Esophagus muscularis mucosa (tissue), 4 donors: Measurements from ENCODE around the gene GPR18. TPM values are rescaled to one million over a fixed set of nuclear protein-coding genes. Genes with fewer than 3 reads are reported as not detected.

ENCODE experiments used
- DNase-seq: peaks from one replicate; pipeline ENCODE4 v3.0.0-alpha.2; 2017; ENCODE audit errors: extremely low spot score
- H3K27ac ChIP-seq, 4 donors: fragments of 200-600 bp; sonication (generic); replicated peaks in 1 of 4; 1 replicate in 3 of 4; 2 replicates in 1 of 4; pipeline ENCODE4 v1.5.1; 2016 to 2019; ENCODE audit warnings: mild to moderate bottlenecking in 1 of 4
- H3K27me3 ChIP-seq, 4 donors: fragments of 200-600 bp; sonication (generic); one replicate each; pipeline versions ENCODE4 v1.5.1 to v1.6.0; 2016 to 2019
- H3K36me3 ChIP-seq, 4 donors: fragments of 200-600 bp; sonication (generic); one replicate each; pipeline ENCODE4 v1.5.1; 2016 to 2019
- H3K4me1 ChIP-seq, 4 donors: fragments of 200-600 bp; sonication (generic); one replicate each; pipeline ENCODE4 v1.5.1; 2016 to 2019
- H3K4me3 ChIP-seq, 4 donors: fragments of 200-600 bp; sonication (generic); 1 replicate in 2 of 4; 2 replicates in 2 of 4; pipeline ENCODE4 v1.5.1; 2016 to 2019; ENCODE audit warnings: mild to moderate bottlenecking in 4 of 4, moderate library complexity in 1 of 4
- H3K9me3 ChIP-seq, 4 donors: fragments of 200-600 bp; sonication (generic); 1 replicate in 3 of 4; 2 replicates in 1 of 4; pipeline ENCODE4 v1.5.1; 2016 to 2019
- EP300 ChIP-seq: sonication (generic); formaldehyde crosslinking; IDR thresholded peaks from one replicate; pipeline ENCODE4 v1.6.1; 2017; ENCODE audit warnings: antibody characterized with exemption
- POLR2A ChIP-seq: fragments of 450-650 bp; IDR thresholded peaks from one replicate; pipeline ENCODE4 v1.6.1; 2017; ENCODE audit warnings: antibody characterized with exemption, moderate library complexity, mild to moderate bottlenecking, low read depth
- POLR2AphosphoS5 ChIP-seq, 2 donors: sonication (generic); formaldehyde crosslinking; IDR thresholded peaks; one replicate each; pipeline ENCODE4 v1.6.1; 2017; ENCODE audit warnings: antibody characterized with exemption in 2 of 2
- WGBS: methylation state at CpG from one replicate; pipeline ENCODE4 v1.1.5; 2018; 5-methylcytosine and 5-hydroxymethylcytosine counted together
- intact Hi-C: fragments of 100-400 bp; cut with DNase I; formaldehyde crosslinking; loops from one replicate; pipeline ENCODE4 v1.15.1; 2023
- total RNA-seq, 4 donors: library from RNA; depleted of rRNA; stranded (reverse); fragments of >200 nt; gene quantifications; one replicate each; pipeline versions ENCODE4 v1.1.0 to v1.2.1, GENCODE V29; 2016
- TF ChIP-seq, protein P1 (sequence below), 3 experiments: fragments of 200-600 bp in 2 of 3; fragments of 450-650 bp in 1 of 3; sonication (generic) in 2 of 3; IDR thresholded peaks; one replicate each; pipeline ENCODE4 v1.5.1; 2017 to 2019; ENCODE audit warnings: antibody characterized with exemption in 3 of 3, mild to moderate bottlenecking in 2 of 3, moderate library complexity in 1 of 3

Gene GPR18
- total RNA-seq, 4 donors from 2014 or later = not detected

DNA sequence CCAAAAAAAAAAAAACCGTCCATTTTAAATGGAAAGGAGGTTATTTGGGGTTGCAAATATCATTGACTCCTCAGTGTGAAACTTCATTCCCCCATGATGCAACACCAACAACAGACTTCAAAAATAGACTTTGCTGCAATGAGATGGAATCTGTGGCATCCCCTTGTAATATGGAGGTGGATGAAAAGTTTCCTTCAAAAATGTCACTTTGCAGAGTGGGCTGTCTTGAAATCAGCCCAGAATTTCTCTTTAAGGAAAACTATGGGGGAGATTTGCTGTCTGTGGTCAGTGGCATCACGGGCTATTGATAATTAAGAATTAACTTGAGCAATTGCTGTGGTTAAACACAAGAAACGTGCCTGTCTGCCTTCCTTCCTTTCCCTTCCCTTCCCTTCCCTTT lies 1.5 kb downstream of the GPR18 start:
- H3K4me3 ChIP-seq = no peak overlapping the region
- WGBS = 59% methylated on average over 3 of the region's 3 CpGs
- intact Hi-C loops = no loop called here
- H3K4me1 ChIP-seq = peaks cover 6 to 17% (median 11%) of the 10 kb centered on the region in 4 donors
- no peaks in the 10 kb centered on the region for H3K9me3 ChIP-seq
- H3K27ac ChIP-seq = no peak overlapping the region
- TF ChIP-seq EP300 (no peak), POLR2AphosphoS5 (IDR thresholded peaks at IDR 0.05) (no peak), POLR2A (no peak)
- TF ChIP-seq, protein P1, sequence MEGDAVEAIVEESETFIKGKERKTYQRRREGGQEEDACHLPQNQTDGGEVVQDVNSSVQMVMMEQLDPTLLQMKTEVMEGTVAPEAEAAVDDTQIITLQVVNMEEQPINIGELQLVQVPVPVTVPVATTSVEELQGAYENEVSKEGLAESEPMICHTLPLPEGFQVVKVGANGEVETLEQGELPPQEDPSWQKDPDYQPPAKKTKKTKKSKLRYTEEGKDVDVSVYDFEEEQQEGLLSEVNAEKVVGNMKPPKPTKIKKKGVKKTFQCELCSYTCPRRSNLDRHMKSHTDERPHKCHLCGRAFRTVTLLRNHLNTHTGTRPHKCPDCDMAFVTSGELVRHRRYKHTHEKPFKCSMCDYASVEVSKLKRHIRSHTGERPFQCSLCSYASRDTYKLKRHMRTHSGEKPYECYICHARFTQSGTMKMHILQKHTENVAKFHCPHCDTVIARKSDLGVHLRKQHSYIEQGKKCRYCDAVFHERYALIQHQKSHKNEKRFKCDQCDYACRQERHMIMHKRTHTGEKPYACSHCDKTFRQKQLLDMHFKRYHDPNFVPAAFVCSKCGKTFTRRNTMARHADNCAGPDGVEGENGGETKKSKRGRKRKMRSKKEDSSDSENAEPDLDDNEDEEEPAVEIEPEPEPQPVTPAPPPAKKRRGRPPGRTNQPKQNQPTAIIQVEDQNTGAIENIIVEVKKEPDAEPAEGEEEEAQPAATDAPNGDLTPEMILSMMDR (IDR thresholded peaks at IDR 0.05) = no peak
- H3K36me3 ChIP-seq = peaks cover 0 to 8% (median 3%) of the 10 kb centered on the region in 4 donors
- H3K27me3 ChIP-seq = no peaks in the 10 kb centered on the region
- DNase-seq = no peak

DNA sequence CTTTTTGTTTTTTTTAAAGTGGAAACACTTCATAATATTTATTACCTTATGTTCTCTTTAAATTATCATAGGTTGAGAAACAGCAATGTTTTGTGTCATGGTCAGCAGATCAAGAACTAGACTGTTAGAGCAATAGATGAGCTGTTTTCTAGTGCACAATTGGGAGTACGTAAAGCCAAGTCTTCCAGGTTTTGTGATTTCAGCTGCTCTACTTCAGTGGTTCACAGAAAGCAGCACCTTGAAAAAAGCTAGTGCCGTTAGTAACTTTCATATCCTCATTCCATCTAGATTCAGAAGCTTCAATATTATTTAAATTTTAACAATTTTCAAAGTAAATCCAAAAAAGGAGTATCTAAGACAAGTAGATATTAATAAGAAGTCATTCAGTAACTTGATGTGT lies 1.9 kb downstream of the GPR18 start:
- no peak overlapping the region for H3K27ac ChIP-seq
- no peaks in the 10 kb centered on the region for H3K27me3 ChIP-seq
- peaks cover 0 to 6% (median 3%) of the 10 kb centered on the region in 4 donors for H3K36me3 ChIP-seq
- intact Hi-C loops = no loop called here
- no peak for TF ChIP-seq POLR2A
- no peak for TF ChIP-seq EP300
- no peak for TF ChIP-seq POLR2AphosphoS5 (IDR thresholded peaks at IDR 0.05)
- TF ChIP-seq, protein P1 (IDR thresholded peaks at IDR 0.05) = no peak
- H3K4me1 ChIP-seq = peaks cover 6 to 17% (median 11%) of the 10 kb centered on the region in 4 donors
- no peak overlapping the region for H3K4me3 ChIP-seq
- no peak for DNase-seq
- no peaks in the 10 kb centered on the region for H3K9me3 ChIP-seq
- WGBS = 83% methylated on average over 2 of the region's 2 CpGs

DNA sequence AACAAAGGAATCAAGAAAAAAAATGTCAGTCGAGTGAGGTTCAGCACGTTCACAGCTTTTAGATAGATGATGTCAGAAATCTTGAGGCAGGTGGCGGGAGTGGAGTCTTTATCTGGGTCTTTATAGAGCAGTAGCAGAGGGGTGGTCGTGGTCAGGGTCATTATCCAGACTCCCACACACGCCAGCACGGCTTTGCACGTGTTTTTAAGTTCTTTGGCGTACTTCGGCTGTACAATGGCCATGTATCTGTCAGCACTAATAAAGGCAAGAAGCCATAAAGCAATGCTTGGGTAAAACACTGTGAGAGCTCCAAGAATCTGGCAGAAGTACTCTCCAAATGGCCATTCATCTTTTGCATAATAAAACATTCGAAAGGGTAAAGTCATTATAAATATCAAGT lies 2.9 kb downstream of the GPR18 start:
- H3K27ac ChIP-seq = no peak overlapping the region
- TF ChIP-seq, protein P1 (IDR thresholded peaks at IDR 0.05) = no peak
- no peak for TF ChIP-seq POLR2AphosphoS5 (IDR thresholded peaks at IDR 0.05)
- TF ChIP-seq EP300 = no peak
- H3K36me3 ChIP-seq = peaks cover 0 to 6% (median 3%) of the 10 kb centered on the region in 4 donors
- intact Hi-C loops = no loop called here
- no peak for DNase-seq
- 72% methylated on average over 10 of the region's 10 CpGs for WGBS
- peaks cover 6 to 17% (median 11%) of the 10 kb centered on the region in 4 donors for H3K4me1 ChIP-seq
- H3K4me3 ChIP-seq = no peak overlapping the region
- H3K27me3 ChIP-seq = no peaks in the 10 kb centered on the region
- H3K9me3 ChIP-seq = no peaks in the 10 kb centered on the region

DNA sequence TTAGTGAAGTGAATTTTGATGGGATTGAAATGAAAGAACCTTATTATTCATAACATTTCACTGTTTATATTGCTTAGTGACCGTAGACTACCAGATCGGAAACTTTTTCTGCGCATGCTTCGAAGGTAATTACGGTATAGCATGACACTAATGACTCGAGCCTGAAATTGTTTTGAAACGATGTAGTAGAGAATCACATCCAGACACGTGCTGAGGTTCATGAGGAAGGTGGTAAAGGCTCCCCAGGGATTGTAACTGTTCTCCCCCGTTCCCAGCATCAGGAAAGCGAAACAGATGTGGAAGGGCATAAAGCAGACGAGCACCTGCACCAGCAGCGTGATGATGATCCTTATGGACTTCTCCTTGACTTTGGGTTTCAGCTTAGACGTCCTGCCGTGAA lies 3.3 kb downstream of the GPR18 start:
- peaks cover 6 to 17% (median 11%) of the 10 kb centered on the region in 4 donors for H3K4me1 ChIP-seq
- no peak overlapping the region for H3K27ac ChIP-seq
- peaks cover 0 to 6% (median 3%) of the 10 kb centered on the region in 4 donors for H3K36me3 ChIP-seq
- no peak for DNase-seq
- 74% methylated on average over 14 of the region's 14 CpGs for WGBS
- no peak for TF ChIP-seq EP300
- no peak for TF ChIP-seq POLR2AphosphoS5 (IDR thresholded peaks at IDR 0.05)
- no peak overlapping the region for H3K4me3 ChIP-seq
- H3K9me3 ChIP-seq = no peaks in the 10 kb centered on the region
- intact Hi-C loops = no loop called here
- H3K27me3 ChIP-seq = no peaks in the 10 kb centered on the region

DNA sequence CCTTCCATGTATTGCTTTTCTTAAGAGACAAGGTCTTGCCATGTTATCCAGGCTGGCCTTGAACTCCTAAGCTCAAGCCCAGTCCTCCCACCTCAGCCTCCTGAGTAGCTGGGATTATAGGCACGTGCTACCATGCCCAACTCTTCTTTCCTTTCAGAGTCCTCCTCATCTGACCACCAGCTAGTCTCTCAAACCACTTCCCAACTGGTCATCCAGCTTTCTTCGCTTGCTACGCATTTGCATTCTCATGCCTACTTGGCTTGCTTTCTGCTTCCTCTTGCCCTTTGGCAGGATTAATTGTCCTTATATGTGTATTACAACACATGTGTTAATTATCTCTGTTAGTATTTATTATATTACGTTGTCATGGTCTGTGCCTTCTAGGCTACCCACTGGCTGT lies 6.3 kb downstream of the GPR18 start:
- H3K4me3 ChIP-seq = no peak overlapping the region
- no peaks in the 10 kb centered on the region for H3K27me3 ChIP-seq
- TF ChIP-seq, protein P1 (IDR thresholded peaks at IDR 0.05) = no peak
- no peak for TF ChIP-seq POLR2A
- intact Hi-C loops = no loop called here
- whole genome bisulfite sequencing = 91% methylated on average over 4 of the region's 4 CpGs
- no peak overlapping the region for H3K27ac ChIP-seq
- peaks cover 3 to 16% (median 10%) of the 10 kb centered on the region in 4 donors for H3K4me1 ChIP-seq
- peaks cover 0 to 21% (median 7%) of the 10 kb centered on the region in 4 donors for H3K36me3 ChIP-seq
- no peak for DNase-seq
- H3K9me3 ChIP-seq = no peaks in the 10 kb centered on the region
